NCI-H187 (cell line): ENCODE data around the gene GNB1L.

Experiments
- DNase-seq, 2 experiments: peaks; one replicate each; lab custom pipeline; 2025; lab: John Stamatoyannopoulos, UW

The GNB1L gene

GRCh38 chr22:19760951-19761724, 93.5 kb downstream of the GNB1L start:
- no peak for DNase-seq

- DNase-seq: no peak
Observed at GRCh38 chr22:19760058-19760950, 94.4 kb downstream of the GNB1L start, which contains the start of gene TBX1. Gene TBX1, plus strand, starts transcription at chr22:19760778. Its CDS starts 66 bp downstream, at chr22:19760844.

GRCh38 chr22:19759427-19760057, 95.1 kb downstream of the GNB1L start:
- no peak for DNase-seq

DNA sequence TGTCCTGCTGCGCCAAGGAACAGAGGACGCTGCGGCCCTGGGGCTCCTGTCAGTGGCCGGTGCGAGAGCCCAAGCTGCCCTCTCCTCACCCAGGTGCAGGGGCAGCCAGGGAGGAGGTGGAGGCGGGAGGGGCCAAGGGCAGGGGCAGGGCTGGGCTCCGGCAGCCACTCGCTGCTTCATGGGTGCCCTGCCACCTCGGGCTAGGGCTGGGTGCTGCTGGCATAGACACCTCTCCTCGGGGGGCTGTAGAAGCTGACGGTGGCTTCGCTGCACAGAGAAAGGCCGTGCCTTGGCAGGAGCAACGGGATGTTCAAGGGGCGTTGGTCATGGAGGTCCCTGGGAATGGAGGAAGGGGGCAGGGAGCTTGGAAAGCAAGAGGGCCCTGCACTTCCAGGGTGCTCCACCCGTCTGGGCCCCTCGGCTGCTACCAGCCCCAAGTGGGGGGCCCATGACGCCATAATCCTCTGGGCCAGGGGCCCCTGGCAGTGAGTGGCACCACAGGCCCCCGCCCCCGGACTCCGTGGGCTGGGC, 95.7 kb downstream of the GNB1L start:
- no peak for DNase-seq

DNA sequence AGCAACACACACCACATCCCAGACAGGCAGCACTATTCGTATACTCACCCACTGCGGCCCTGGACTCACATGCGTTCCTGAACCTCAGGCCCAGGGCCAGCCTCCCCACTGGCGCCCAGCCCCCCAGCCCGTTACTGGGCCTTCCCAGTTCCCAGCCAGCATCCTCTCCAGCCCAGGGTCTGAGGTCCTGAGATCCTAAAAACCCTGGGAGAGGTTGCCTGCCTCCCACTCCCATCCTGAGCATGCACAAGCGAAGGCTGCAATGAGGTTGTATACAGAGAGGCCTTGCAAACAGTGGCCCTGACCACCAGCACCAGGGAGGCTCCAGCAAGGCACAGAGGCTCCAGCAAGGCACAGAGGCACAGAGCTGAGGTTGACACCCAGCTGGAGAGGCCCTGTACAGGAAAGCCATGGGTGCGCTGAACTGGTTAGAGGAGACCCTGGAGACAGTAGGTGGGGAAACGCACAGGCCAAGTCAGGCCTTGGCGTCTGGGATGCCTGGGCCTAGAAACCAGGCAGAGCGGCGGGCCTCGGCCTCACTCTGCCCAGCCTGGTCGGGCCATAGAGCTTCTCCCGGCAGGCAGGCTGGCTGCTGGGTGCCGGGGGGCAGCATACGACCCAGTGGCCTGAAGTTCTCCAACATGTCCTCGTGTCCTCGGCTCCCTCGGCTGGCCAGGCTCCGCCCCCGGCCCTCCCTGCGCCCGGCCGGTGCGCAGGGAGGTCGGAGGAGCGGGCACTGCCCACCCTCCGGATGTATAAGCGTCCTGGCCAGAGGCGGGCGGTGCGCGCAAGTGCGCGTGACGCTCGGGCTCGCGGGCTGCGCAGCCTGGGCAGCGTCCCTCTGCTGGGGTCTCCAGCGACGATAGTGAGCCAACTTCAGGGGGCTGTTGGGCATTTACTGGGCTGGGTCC, 96.4 kb downstream of the GNB1L start:
- DNase-seq: no peak

- DNase-seq: no peak
Observed at GRCh38 chr22:19757140-19757984, 97.3 kb downstream of the GNB1L start.

- no peak for DNase-seq
Observed at GRCh38 chr22:19756288-19757128, 98.2 kb downstream of the GNB1L start.

- DNase-seq: no peak
Observed at GRCh38 chr22:19755722-19756287, 98.9 kb downstream of the GNB1L start.

DNA sequence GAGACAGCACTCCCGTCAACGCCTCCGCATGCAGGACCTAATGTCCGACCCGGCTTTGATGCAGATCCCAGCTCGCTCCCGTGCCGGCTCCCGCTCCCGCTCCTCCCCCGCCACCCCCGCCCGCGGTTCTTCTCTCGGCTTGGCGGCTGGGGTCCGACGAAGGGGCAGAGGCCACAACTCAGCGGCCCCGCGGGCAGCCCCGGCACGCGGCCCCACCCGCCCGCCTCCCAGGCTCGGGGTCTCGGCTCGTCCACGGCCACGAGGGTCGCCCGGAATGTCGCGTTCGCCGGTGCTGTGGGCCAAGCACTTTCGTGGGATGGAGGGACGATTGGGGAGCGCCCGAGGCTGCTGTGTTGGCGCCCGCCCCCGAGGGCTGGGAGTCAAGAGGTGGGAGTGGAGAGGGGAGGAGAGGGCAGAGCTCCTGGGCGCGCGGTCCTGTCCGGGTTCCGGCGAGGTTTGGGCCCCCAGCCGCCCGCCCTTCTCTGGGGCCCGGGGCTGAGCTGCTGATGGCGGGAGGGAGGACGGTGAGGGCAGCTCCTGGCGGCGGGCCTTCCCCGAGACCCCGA, 99.4 kb downstream of the GNB1L start:
- DNase-seq: no peak

DNA sequence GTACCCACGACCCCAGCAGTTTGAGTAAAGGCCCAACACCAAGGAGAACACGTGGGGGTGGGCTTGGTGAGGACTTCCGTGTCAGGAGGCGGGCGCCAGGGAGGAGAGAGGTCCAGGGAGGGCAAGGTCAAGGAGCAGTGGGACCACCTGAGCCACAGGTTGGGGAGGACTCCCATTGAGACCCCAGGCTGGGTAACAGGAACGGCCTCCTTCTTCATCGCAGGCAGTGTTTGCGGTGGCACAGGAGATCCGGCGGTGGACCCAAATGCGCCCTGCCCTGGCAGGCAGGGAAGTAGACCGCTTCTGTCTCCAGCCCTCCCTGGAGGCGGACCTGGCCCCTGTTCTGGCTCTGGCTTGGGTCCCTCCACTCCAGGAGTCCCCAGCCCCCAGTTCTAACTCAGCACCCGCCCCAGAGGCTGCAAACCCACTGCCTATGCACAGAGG, 100.0 kb downstream of the GNB1L start:
- no peak for DNase-seq

DNA sequence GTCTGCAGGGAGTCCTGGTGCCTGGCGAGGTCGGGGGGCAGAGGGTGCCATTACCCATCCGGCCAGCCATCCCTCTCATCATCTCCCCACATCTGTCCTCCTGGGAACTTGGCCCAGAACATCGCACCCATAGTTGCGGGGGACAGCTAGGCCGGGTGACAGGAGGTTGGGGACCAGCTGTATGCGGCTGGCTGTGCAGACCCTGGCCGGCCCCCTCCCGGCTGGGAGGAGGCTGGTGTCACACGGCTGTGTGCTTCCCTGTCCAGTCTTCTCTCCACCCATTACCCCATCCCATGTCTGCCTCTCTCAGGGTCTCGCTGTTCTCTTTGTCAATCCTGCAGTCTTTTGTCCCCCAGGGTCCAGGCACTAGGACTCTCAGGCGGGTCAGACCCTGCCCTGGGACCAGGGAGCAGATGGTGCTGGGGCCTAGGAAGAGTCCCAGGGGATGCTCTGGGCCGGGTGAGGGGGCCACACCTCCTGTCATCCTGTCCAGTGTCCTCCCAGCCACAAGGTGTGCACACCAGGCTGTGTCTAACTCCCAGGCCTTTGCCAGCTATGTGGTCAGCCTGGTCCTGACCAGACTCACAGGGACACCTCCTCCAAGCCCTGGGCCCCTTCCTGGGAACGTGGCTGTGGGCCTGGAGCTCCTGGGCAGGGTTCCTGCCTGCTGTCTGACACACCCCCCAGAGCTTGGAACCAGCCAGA, 100.5 kb downstream of the GNB1L start:
- no peak for DNase-seq

GRCh38 chr22:19753090-19753842, 101.4 kb downstream of the GNB1L start:
- no peak for DNase-seq

DNA sequence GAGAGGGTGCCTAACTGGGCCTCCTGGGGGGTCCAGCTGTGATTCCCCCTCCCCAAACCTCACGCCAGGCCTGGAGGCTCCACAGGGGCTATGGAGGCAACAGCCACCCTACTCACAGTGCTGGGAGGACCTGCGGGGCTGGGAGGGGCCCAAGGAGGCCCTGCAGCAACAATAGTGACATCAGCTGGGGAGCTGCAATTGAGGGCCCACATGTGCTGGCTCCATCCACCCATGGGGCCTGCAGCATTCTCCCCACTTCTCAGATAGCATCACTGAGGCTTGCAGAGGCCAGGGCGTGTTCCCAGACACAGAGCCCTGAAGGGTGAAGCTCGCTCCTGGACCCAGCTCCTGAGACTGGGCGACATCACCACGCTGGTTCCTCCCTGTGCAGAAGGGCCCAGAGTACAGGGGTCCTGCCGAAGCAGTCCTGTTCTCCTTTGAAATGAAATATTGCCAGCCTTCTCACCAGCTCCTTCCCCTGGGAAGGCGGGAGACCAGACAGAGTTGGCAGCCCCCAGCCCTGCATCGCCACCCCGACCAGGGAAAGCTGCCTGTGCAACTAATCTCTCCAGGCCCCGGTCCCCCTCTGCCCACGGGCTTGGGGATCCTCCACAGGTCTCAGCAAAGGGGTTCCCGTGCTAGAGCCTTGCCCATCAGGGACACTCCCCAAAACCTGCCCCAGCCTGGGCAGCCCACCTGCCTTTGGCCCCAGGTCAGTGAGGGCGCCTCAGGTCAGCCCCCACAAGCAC, 103.0 kb downstream of the GNB1L start:
- DNase-seq: no peak

GRCh38 chr22:19750507-19751490, 103.9 kb downstream of the GNB1L start:
- no peak for DNase-seq

DNA sequence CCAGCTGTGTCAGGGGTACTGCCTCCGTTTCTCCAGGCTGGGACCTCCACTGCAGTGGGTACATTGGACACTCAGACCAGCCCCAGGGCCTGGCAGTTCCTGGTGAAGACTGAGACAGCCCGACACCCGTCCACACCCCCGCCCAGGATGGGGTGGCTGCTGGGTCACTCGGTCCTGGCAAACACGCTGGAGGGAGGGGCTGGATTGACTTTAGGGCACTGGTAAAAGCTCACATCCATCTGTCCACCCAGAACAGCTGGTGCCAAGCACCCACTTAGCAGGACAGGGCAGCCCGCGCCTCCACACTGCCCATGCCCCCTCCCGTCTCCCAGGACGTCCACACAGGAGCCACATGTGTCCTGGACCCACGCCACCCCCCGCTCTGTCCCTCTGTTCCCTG, 104.8 kb downstream of the GNB1L start:
- DNase-seq: no peak
